Trophoblast cell (in vitro differentiated cells and primary cell): ENCODE data around the gene ST6GALNAC3.
A peak's percentile ranks its signal among the peaks of the same experiment; 100 is the strongest.

Source experiments
- DNase-seq, 2 donors: peaks; one replicate each; pipeline ENCODE4 v3.0.0-alpha.2; 2016
- H2AFZ ChIP-seq: 2 replicates; pipeline ENCODE4 v1.6.1; 2013; ENCODE audit warnings: low read length, moderate library complexity, mild to moderate bottlenecking; ENCODE audit not compliant: insufficient read depth, poor library complexity
- H2AK5ac ChIP-seq: 2 replicates; pipeline ENCODE4 v1.6.1; 2013; ENCODE audit warnings: mild to moderate bottlenecking, low read length
- H2BK120ac ChIP-seq: 2 replicates; pipeline ENCODE4 v1.6.1; 2013; ENCODE audit warnings: low read length, mild to moderate bottlenecking, moderate library complexity; ENCODE audit not compliant: insufficient read depth, poor library complexity
- H2BK12ac ChIP-seq: 2 replicates; pipeline ENCODE4 v1.6.1; 2013; ENCODE audit warnings: mild to moderate bottlenecking, low read length, moderate library complexity
- H2BK5ac ChIP-seq: 2 replicates; pipeline ENCODE4 v1.6.1; 2013; ENCODE audit warnings: low read length, low read depth, moderate library complexity, mild to moderate bottlenecking; ENCODE audit not compliant: poor library complexity
- H3K14ac ChIP-seq: 2 replicates; pipeline ENCODE4 v1.6.1; 2013; ENCODE audit warnings: mild to moderate bottlenecking, low read length
- H3K18ac ChIP-seq: 2 replicates; pipeline ENCODE4 v1.6.1; 2013; ENCODE audit warnings: mild to moderate bottlenecking, low read length
- H3K23ac ChIP-seq: 2 replicates; pipeline ENCODE4 v1.6.1; 2013; ENCODE audit warnings: low read length
- H3K27ac ChIP-seq: 2 replicates; pipeline ENCODE4 v1.5.1; 2013; ENCODE audit warnings: low read depth, mild to moderate bottlenecking, inconsistent platforms, low read length, moderate library complexity
- H3K27me3 ChIP-seq: 2 replicates; pipeline ENCODE4 v1.6.1; 2013; ENCODE audit warnings: inconsistent platforms, mild to moderate bottlenecking, low read length, moderate library complexity; ENCODE audit not compliant: insufficient read depth
- H3K36me3 ChIP-seq, 2 experiments: 1 replicate in 1 of 2; 2 replicates in 1 of 2; pipeline ENCODE4 v1.6.1; 2013; ENCODE audit warnings: low read length in 2 of 2, mild to moderate bottlenecking in 2 of 2, moderate library complexity in 1 of 2; ENCODE audit not compliant: insufficient read depth in 2 of 2, control insufficient read depth in 1 of 2
- H3K4ac ChIP-seq: 2 replicates; pipeline ENCODE4 v1.6.1; 2013; ENCODE audit warnings: low read depth, mild to moderate bottlenecking, low read length, moderate library complexity
- H3K4me1 ChIP-seq, 2 experiments: 1 replicate in 1 of 2; 2 replicates in 1 of 2; pipeline ENCODE4 v1.6.1; 2013; ENCODE audit warnings: low read length in 2 of 2, mild to moderate bottlenecking in 2 of 2, moderate library complexity in 1 of 2; ENCODE audit not compliant: insufficient read depth in 2 of 2, control insufficient read depth in 1 of 2
- H3K4me2 ChIP-seq: 2 replicates; pipeline ENCODE4 v1.6.1; 2013; ENCODE audit warnings: inconsistent platforms, mild to moderate bottlenecking, low read length, moderate library complexity
- H3K4me3 ChIP-seq: 2 replicates; pipeline ENCODE4 v1.5.1; 2013; ENCODE audit warnings: mild to moderate bottlenecking, low read depth, low read length, inconsistent platforms
- H3K79me1 ChIP-seq: one replicate; pipeline ENCODE4 v1.6.1; 2013; ENCODE audit warnings: low read length
- H3K79me2 ChIP-seq: 2 replicates; pipeline ENCODE4 v1.6.1; 2013; ENCODE audit warnings: low read length, mild to moderate bottlenecking; ENCODE audit not compliant: control insufficient read depth, insufficient read depth, poor library complexity
- H3K9ac ChIP-seq: 2 replicates; pipeline ENCODE4 v1.6.1; 2013; ENCODE audit warnings: mild to moderate bottlenecking, low read length
- H3K9me3 ChIP-seq: 2 replicates; pipeline ENCODE4 v1.6.1; 2013; ENCODE audit warnings: low read depth, mild to moderate bottlenecking, control low read depth, inconsistent platforms, low read length; ENCODE audit not compliant: insufficient read depth
- H4K12ac ChIP-seq: 2 replicates; pipeline ENCODE4 v1.6.1; 2013; ENCODE audit warnings: low read depth, mild to moderate bottlenecking, low read length, moderate library complexity
- H4K8ac ChIP-seq: 2 replicates; pipeline ENCODE4 v1.6.1; 2013; ENCODE audit warnings: low read depth, mild to moderate bottlenecking, low read length, moderate library complexity
- H4K91ac ChIP-seq: one replicate; pipeline ENCODE4 v1.6.1; 2013; ENCODE audit warnings: low read depth, mild to moderate bottlenecking, low read length, moderate library complexity
- WGBS: extraction: QIAGEN DNeasy Blood & Tissue Kit; methylation state at CpG from one replicate; pipeline ENCODE4 v1.1.7; 2013; ENCODE audit warnings: missing lambda C conversion rate; ENCODE audit not compliant: insufficient read length, insufficient coverage; ENCODE audit errors: extremely low coverage; 5-methylcytosine and 5-hydroxymethylcytosine counted together

The ST6GALNAC3 gene

DNA sequence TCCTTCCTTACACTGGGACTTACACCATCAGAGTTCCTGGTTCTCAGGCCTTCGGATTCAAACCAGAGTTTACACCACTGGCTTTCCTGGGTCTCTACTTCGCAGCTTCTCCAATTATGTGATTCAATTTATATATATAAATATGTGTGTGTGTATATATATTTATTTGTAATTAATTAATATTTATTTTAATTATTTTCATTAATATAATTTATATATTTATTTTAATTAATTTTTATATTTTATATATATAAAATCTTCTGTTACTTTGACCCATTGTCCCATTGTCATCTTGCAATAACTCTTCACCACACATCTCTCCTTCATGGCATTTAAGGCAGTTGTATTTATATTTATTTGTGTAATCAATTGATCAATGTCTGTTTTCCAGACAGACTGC, 28.4 kb upstream of the ST6GALNAC3 start:
- no peak overlapping the region for H2BK5ac ChIP-seq
- H3K9me3 ChIP-seq: no peaks in the 10 kb centered on the region
- peaks cover 0 to 5% of the 10 kb centered on the region in 2 experiments for H3K4me1 ChIP-seq
- H4K12ac ChIP-seq: no peak overlapping the region
- no peak overlapping the region for H3K23ac ChIP-seq
- no peak overlapping the region for H2AK5ac ChIP-seq
- no peak overlapping the region for H2AFZ ChIP-seq
- H3K79me2 ChIP-seq: no peaks in the 10 kb centered on the region
- no peak for DNase-seq
- no peak overlapping the region for H3K9ac ChIP-seq
- H3K4ac ChIP-seq: no peak overlapping the region
- no peak overlapping the region for H2BK120ac ChIP-seq
- H3K79me1 ChIP-seq: peaks cover 6% of the 10 kb centered on the region
- H3K14ac ChIP-seq: no peak overlapping the region
- H3K18ac ChIP-seq: no peak overlapping the region
- no CpG with 5 or more reads among the region's 2 CpGs for WGBS
- peak overlapping the region; percentile 28 for H4K8ac ChIP-seq
- H2BK12ac ChIP-seq: peak overlapping the region; percentile 49
- no peak overlapping the region for H3K4me2 ChIP-seq
- H3K36me3 ChIP-seq: no peaks in the 10 kb centered on the region
- no peak overlapping the region for H3K4me3 ChIP-seq
- no peaks in the 10 kb centered on the region for H3K27me3 ChIP-seq
- no peak overlapping the region for H3K27ac ChIP-seq
- H4K91ac ChIP-seq: no peak overlapping the region

DNA sequence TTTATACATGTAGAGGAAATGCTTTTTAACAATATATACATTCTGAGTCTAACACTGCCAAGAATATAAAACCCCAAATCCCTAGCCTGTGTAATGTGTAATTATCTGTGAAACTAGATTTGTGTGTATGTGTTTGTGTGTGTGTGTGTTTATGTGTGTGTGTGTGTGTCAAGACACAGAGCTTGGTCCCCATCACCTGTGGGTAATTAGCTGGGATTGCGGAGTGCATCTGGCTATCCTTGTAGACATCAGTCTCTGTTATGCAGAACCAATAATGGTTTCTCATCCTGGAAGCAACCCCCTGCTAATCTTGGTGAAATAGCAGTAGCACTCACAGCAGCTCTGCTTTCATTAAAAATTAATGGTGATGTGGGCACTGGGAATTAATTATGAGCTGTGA, 26.3 kb upstream of the ST6GALNAC3 start:
- Histone ChIP-seq H3K4me3 (no peak overlapping the region), H3K9ac (no peak overlapping the region), H3K27ac (no peak overlapping the region), H4K8ac (no peak overlapping the region), H3K4me1 (peaks cover 0 to 5% of the 10 kb centered on the region in 2 experiments), H3K18ac (no peak overlapping the region), H2BK12ac (no peak overlapping the region), H4K12ac (no peak overlapping the region), H3K23ac (no peak overlapping the region), H2BK5ac (no peak overlapping the region), H2AK5ac (no peak overlapping the region), H4K91ac (no peak overlapping the region), H2AFZ (no peak overlapping the region), H3K4me2 (no peak overlapping the region), H3K79me1 (peaks cover 4% of the 10 kb centered on the region), H3K9me3 (no peaks in the 10 kb centered on the region), H3K36me3 (no peaks in the 10 kb centered on the region), H3K79me2 (no peaks in the 10 kb centered on the region), H3K14ac (no peak overlapping the region), H3K27me3 (no peaks in the 10 kb centered on the region), H2BK120ac (no peak overlapping the region), H3K4ac (no peak overlapping the region)
- no CpG with 5 or more reads among the region's 1 CpG for WGBS
- DNase-seq: no peak

GRCh38 chr1:76048926-76049325, 25.6 kb upstream of the ST6GALNAC3 start:
- peaks cover 0 to 5% of the 10 kb centered on the region in 2 experiments for H3K4me1 ChIP-seq
- no peak overlapping the region for H3K4ac ChIP-seq
- no peak overlapping the region for H2BK5ac ChIP-seq
- H3K9me3 ChIP-seq: no peaks in the 10 kb centered on the region
- no peak overlapping the region for H4K8ac ChIP-seq
- H3K18ac ChIP-seq: no peak overlapping the region
- H2BK12ac ChIP-seq: no peak overlapping the region
- no peak overlapping the region for H4K91ac ChIP-seq
- H3K27ac ChIP-seq: no peak overlapping the region
- WGBS: no CpG with 5 or more reads among the region's 1 CpG
- H3K79me2 ChIP-seq: no peaks in the 10 kb centered on the region
- H3K14ac ChIP-seq: no peak overlapping the region
- no peak overlapping the region for H4K12ac ChIP-seq
- no peak for DNase-seq
- H3K4me3 ChIP-seq: no peak overlapping the region
- H3K79me1 ChIP-seq: peaks cover 7% of the 10 kb centered on the region
- no peaks in the 10 kb centered on the region for H3K36me3 ChIP-seq
- no peaks in the 10 kb centered on the region for H3K27me3 ChIP-seq
- H2BK120ac ChIP-seq: no peak overlapping the region
- no peak overlapping the region for H3K23ac ChIP-seq
- H2AK5ac ChIP-seq: no peak overlapping the region
- no peak overlapping the region for H3K4me2 ChIP-seq
- no peak overlapping the region for H3K9ac ChIP-seq
- H2AFZ ChIP-seq: no peak overlapping the region

DNA sequence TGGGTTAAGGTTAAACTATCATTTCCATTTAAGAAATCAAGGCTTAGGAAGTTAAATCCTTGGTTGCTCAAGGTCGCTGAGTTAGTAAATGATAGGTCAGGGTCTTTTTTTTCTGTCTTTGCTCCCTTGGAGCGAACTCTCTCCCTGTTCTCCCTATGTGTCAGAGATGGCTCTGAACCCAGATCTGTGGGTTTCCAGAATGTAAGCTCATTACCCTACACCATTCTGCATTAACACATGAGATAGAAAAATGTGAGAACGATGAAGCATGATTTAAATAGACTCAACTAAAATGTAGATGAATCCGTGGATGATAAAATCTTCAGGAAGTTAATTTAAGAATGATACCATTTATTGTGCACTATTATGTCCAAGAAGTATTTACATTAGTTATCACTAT, 25.0 kb upstream of the ST6GALNAC3 start:
- H2AFZ ChIP-seq: no peak overlapping the region
- no peak for DNase-seq
- H2BK12ac ChIP-seq: peak overlapping the region; percentile 49
- peaks cover 7% of the 10 kb centered on the region for H3K79me1 ChIP-seq
- no peak overlapping the region for H4K8ac ChIP-seq
- H3K27ac ChIP-seq: no peak overlapping the region
- H3K36me3 ChIP-seq: no peaks in the 10 kb centered on the region
- no peak overlapping the region for H4K12ac ChIP-seq
- no peak overlapping the region for H2AK5ac ChIP-seq
- H3K79me2 ChIP-seq: no peaks in the 10 kb centered on the region
- H3K9me3 ChIP-seq: no peaks in the 10 kb centered on the region
- no peak overlapping the region for H3K4ac ChIP-seq
- H3K4me1 ChIP-seq: peaks cover 0 to 5% of the 10 kb centered on the region in 2 experiments
- no peaks in the 10 kb centered on the region for H3K27me3 ChIP-seq
- H3K4me2 ChIP-seq: no peak overlapping the region
- H3K9ac ChIP-seq: no peak overlapping the region
- no CpG with 5 or more reads among the region's 4 CpGs for WGBS
- H2BK120ac ChIP-seq: no peak overlapping the region
- no peak overlapping the region for H2BK5ac ChIP-seq
- H3K14ac ChIP-seq: no peak overlapping the region
- H3K23ac ChIP-seq: no peak overlapping the region
- no peak overlapping the region for H3K4me3 ChIP-seq
- peak overlapping the region; percentile 47 for H4K91ac ChIP-seq
- no peak overlapping the region for H3K18ac ChIP-seq
